ENCODE measurements around the gene DDAH1.

The DDAH1 gene

DNA sequence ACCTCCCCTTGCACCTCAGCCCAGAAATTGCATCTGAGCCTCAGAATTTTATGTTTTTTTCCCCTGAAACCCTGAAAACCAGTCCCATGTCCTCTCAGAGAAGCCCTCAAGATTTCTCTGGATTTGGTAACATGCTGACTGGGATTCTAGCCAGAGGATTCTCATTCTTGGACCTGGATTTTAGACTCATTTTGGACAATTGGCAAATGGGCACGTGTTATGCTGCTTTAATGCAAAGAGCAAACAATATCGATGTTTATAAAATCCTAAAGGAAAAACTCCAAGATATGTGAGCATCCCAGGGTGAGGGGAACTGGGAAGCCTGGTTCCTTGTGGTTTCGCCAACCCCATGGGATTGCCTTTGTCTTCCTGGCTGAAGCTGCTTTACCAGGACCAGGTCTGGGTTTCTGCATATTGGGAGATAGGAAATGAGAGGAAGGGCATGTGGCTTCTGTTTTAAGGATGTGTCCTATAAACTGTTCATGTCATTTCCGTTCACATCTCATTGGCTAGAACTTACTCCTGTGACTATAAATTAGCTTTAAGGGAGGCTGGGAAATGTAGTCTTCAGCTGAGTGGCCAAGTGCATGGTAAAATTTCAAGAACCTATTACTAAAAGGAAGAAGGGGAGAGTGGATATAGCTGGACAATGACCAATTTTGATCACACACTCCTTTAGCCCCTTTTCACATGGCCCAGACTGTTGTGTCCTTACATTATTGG lies 161.4 kb downstream of the DDAH1 start:
- DNase-seq (ENCODE audit: low read depth) = no peak

DNA sequence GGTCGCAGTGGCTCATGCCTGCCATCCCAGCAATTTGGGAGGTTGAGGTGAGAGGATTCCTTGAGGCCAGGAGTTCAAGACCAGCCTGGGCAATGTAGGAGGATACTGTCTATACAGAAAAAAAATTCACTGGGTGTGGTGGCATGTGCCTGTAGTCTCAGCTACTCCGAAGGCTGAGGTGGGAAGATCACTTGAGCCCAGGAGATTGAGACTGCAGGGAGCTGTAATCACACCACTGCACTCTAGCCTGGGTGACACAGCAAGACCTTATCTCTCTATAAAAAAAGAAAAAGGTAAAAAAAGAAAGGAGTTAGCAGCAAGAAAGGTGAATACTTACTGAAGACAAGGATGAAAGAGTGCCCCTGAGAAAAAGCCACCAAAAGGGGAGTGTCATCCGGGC lies 164.8 kb downstream of the DDAH1 start:
- no peak for DNase-seq (ENCODE audit: low read depth)

DNA sequence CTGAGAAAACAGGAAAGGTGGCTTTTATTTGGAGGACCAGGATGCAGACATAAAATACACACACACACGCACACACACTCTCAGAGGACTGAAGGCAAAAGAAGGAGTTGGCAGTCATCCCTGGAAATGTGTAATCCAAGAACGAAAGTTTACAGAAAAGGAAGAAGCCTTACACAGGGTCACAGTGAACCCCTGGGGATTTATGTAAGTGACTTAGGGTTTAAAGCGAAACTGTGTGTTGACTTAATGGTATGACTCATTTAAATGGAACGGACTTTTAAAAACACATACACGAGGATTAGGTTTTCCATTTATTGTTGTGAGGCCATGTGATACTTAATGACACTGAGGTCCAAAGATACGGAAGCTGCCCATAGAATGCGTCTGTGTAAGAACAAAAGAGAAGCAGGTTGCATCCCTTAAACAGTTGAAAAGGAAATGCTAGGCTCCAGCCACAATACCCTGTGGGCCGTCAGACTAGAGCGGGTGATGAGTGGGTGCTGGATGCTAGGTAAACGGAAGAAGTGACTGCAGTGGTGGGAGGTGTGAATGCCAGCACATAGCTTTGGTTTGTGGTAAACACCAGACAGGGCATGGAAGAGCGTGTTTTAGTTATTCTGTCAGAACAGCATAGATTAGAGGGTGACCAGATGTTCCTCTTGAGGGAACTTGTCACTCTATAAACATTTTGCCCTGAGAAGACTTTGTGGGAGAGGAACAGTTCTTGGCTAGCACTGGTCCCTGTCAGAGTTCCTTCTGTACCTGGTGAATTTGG lies 166.9 kb downstream of the DDAH1 start:
- no peak for DNase-seq (ENCODE audit: low read depth)

DNA sequence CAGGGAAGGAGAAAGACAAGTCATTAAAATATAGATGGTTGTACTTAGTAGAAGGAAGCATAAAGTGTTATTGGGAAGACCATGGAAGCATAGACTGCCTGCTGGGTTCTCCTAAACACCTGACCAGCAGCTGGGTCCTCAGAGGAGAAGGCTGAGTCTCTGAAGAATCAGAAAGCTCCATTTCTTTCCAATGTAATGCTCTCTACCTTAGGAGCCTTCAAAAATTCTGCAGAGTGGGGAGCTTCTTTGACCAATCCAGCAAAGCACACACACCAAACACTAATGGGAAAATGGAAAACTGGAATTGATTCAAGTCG lies 167.5 kb downstream of the DDAH1 start:
- no peak for DNase-seq (ENCODE audit: low read depth)

DNA sequence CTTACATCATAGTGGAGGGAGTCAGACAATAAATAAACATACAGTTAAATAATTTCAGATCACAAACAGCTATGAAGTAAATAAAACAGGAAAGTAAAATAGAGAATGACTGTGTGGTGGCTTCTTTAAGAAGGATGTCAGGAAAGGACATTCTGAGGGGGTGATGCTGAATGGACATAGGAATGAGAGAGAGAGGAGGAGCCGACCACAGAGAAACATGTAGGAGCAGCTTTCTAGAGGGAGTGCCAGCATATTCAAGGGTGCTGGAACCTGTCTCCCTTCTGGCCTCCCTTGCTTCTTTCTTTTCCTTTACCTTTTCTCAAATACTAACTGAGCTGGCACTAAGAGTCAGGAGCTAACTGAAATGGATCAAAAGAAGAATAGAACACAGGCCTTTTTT lies 168.0 kb downstream of the DDAH1 start:
- no peak for DNase-seq (ENCODE audit: low read depth)

DNA sequence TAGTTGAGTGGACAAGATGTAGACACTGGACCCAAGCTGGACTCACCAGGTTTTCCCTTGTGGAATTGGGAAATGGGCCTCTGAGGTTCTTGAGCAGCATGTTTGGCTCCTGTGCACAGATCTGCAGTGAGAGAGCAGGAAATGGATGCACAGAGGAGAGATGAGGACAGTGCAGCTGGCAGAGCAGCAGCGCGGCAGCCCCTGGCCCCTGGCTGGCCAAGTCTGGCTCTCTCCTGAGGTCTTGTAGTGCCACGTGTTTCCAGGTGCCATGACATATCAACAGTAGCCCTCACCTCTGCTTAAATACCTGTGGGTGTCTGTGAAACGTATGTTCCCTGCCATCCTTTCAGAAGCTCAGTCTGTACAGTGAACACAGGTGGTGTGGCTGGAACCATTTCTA lies 169.3 kb downstream of the DDAH1 start:
- DNase-seq (ENCODE audit: low read depth) = no peak

DNA sequence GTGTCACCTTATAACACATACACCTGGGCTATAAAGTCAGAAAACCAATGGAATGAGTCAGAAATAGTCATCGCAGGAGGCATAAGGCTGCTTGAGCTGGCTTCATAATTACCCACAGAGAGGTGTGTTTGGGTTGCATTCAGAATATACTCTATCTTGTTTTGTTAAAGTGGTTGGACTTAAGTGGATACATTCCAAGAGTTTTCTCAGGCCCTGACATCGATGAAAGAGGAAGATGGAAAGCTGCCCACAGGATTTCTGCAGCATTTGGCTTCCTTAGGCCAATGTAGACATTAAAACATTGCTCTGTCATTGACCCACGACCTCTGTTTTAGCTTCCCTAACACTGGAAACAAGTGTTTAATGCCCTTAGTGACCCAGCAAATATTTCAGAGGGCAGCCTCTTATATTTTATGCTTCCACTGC lies 169.9 kb downstream of the DDAH1 start:
- DNase-seq (ENCODE audit: low read depth) = no peak

DNA sequence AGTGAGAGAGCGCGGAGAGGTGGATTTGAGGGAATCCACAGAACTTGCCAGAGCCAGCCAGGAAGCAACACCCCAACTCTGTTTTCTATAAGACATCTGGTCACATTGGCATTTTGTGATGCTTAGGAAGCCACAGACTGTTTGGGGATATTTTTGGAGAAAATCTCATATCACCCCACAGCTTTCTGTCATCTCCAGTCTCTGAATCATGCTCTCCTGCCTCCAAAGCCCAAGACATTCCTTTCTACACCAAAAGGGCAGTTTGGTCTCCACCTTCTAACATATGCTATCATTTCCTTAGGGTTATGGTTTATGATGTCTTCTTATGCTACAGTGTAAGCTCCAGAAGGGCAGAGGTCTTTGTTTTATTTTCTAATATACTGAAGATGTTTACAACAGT lies 174.1 kb downstream of the DDAH1 start:
- DNase-seq (ENCODE audit: low read depth) = no peak

DNA sequence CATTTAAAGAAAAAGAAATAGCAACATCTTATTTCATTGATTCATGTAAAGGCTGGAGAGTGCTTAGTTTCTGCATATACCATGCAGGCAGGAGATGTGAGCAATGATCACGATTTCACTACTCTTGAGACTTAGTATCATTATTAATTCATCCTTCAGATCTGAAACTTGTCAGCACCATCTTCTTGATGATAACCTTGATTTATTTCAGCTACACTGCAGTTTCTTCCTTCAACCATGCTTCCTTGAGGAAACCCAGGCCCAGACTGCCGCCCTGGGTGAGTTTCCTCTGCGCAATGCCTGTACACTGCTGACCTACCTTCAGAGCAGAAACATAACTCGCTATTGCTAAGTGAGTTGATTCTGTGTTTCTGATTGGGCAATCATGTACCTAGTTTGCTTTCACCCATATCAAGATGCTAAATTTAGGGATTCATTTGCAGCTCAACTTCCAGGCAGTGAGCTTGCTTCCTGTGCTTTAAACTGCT lies 175.1 kb downstream of the DDAH1 start:
- no peak for DNase-seq (ENCODE audit: low read depth)

DNA sequence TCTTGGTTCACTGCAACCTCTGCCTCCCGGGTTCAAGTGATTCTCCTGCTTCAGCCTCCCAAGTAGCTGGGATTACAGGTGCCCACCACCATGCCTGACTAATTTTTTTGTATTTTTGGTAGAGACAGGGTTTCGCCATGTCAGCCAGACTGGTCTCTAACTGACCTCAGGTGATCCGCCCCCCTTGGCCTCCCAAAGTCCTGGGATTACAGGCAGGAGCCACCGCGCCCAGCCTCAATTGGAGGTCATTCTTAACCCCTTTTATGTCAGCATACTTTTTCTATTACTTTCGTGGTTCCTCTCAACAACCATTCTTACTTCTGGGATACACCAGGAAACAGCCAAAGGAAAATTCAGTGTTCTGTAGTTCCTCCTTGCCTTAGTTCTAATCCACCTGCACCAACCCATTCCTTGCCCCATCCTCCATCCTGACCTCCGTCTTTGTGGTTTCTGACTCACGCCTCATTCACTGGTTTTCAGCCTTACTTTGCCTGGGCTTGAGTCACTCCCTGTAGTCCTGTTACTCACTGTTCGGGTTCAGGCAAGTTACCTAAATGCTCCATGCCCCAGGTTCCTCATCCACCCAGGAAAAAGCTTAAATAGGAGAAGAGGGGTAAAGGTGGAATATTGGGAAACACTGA lies 175.6 kb downstream of the DDAH1 start:
- DNase-seq (ENCODE audit: low read depth) = no peak

DNA sequence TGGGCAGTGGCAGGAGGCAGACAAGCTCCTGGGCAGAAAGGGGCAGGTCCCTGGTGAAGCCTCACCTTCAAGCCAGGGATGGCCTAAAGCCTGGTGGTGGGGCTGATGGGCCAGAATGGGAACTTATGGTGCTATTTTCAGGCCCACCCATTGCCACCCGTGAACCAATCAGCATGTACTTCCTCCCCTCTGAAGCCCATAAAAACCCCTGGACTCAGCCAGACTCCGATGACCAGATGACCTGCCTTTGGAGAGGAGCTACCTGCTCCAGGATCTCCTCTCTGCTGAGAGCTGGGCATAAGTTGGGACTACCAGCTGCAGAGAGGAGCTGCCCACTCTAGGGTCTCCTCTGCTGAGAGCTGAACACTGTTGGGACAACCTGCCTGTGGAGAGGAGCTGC lies 180.8 kb downstream of the DDAH1 start:
- DNase-seq (ENCODE audit: low read depth) = no peak

DNA sequence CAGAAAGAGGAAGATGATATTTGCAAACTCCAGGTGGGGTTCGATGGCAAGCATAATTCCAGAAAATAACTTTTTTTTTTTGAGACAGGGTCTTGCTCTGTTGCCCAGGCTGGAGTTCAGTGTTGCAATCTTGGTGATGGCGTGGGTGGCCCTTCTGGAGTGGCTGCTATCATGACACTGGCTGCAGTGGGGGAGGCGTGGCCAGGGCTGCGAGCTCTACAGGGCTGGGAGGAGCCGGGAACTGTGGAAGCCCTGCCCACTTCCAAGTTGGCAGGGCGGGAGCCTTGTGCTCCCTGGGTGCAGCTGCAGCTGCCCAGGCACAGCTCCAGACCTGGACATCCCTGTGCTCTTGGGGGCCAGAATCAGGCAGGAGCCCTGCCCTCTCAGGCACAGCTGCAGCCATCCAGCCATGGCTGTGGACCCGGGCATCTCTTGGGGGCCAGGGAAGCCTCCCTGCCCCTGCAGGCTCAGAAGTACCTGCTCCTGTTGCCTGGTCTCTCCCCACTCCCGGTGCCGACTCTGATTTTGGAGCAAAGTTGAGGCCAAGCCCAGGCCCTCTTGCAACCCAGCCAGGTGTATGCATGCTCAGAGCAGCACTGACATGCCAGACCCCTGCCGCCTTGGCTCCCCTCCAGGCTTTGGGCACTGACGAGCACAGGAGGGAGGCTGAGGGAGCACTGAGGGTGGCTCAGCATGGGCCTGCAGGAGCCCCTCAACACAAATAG lies 181.3 kb downstream of the DDAH1 start:
- no peak for DNase-seq (ENCODE audit: low read depth)

DNA sequence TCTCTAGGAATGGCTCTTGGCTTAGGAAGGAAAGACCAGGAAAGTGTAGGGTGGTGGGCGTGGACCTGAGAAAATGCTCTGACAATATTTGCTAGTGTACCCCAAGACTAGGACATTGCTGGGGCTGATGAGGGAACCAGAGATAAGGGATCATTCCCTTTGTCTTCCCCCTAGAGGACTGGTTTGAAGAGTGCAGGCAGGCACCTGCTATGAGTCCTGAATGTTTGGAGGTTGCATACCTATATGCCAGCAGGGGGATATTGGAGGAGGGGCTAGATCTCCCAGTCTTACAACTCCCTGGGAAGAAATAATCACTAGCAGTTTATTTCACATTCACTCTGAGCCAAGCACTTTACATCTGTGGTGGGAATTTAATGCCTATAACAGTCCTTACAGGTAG lies 182.5 kb downstream of the DDAH1 start:
- DNase-seq (ENCODE audit: low read depth) = no peak

DNA sequence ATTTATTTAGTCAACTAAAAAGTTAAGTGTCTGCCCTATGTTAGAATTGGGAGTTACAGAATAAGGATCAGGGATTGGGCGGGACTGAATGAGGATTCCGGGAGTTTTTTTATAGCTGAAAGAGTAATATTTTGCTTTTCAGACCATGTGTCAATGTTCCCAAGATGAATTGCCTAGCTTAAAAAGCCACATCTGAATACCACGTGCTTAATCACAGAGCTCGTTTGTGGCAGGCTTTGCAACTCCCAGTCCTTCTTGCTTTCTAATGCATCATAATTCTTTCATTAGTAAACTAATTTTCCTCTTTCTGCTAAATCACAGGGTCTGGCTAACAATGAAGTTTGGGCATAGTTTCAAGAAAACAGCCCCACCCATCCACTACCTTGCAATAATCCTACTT lies 184.3 kb downstream of the DDAH1 start:
- no peak for DNase-seq (ENCODE audit: low read depth)

DNA sequence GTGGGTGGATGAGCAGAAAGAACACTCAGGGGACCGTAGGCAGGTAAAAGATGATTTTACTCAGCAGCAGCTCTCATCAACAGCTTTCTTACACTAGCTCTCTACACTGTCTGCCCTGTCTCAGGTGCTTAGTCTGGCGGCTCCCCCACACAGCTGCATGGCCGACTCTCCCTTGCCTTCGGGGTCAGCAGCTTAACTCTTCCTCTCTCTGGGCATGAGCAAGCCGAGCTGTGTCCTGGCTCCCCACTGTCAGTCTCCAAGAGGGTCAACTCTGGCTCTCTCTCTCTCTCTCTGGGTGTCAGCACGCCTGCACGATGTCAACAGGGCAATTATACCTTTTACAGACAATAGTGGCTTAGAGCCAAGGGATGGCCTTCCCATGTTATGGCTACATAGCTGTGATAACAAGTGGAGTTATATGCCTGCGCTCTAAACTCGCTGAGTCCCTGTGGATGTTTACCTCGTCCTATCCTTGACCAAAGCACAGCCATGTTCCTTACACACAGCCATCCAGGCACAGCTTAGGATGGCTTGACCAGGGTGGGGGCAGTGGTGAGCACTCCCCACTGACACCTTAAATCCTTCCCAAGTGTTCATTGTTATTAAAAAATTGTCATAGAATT lies 185.4 kb downstream of the DDAH1 start:
- DNase-seq (ENCODE audit: low read depth) = no peak

DNA sequence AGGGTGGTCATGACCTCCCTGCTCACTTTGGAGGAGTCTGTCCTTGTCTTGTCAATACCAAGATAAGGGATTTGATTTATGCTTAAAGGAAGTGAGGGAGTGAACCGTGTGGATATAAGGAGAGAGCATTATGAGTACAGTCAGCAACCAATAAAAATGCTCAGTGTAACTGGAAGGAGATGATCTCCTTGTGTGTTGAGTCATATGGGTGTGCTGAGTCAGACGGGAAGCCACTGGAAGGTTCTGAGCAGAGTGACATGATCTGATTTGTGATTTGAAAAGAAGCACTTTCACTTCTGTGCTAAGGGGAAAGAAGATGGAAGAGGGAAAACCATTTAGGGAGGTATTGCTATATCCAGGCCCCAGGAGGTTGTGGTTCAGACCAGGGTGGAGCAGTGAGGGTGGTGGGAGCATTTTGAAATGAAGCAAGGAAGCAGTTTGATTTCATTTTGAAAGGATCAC lies 186.1 kb downstream of the DDAH1 start:
- DNase-seq (ENCODE audit: low read depth) = no peak

DNA sequence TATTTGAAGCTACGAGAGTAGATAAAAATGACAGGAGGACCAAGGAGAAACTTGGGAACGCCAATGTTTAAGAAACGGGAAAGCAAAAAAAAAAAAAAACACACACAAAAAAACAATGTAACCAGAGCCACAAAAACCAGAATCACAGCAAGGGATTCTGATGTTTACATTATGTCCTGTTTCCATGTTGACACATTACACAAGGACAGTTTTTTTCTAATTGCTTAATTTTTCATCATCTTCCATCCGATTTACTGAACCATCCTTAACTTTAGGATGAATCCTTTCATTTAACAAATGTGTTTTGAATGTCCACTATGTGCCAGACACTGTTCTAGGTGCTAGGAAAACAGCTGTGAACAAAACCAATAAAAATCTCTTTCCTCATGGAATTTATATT lies 187.2 kb downstream of the DDAH1 start:
- no peak for DNase-seq (ENCODE audit: low read depth)

DNA sequence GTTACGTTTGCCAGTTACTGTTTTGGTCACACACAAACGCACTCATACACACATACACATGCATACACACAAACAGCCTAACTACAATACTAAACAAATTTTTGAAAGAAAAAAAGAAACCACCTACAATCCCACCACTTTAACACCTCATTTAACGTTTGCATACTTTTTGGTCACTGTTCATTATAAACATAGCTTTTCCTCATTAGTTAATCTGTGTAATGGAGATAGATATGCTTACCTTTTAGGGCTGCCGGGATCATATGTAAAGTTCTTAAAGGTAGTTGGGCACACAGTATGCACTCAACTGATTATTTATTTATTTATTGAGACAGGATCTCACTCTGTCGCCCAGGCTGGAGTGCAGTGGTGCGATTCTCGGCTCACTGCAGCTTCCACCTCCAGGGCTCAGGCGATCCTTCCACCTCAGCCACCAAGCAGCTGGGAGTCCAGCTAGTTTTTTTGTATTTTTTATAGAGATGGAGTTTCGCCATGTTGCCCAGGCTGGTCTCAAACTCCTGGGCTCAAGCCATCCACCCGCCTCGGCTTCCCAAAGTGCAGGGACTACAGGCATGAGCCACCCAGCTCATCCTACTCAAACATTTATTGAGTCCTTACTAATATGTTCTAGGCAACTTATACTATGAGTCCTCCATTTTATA lies 187.8 kb downstream of the DDAH1 start:
- DNase-seq (ENCODE audit: low read depth) = no peak

DNA sequence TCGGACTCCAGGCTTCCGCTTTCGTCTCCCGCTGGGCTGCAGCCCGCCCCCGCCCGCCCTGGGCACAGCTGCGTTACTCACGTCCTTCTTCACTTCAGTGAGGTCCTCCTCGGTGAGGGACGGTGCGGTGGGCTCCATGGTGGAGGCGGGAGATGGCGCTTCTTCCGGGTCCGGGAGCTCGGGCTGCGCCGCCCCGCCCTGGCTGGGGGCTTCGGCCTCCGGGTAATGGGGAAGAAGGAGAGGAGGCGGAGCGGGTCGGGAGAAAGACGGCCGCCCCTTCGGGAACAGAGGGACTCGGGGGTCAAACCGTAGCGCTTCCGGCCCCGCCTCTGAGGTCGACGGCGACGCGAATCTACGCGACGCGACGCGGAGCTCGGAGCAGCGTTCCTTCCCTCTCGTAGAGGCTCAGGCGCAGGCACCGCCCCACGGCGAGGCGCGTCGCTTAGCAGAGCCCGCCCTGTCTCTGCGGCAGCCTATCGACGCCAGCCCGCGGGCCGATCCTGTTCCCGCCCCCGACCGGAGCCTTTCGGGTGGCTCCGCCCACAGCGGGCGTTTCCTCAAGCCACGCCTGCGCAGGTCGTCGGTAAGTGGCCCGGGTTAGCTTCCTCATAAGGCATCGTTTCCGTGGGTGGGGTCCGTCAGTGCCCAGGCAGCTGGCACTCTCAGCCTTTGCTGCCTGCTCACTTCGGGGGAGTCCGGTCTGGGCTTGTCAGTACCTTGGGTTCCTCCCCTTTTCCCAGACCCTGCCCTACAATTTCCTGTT lies 188.6 kb downstream of the DDAH1 start, which contains the start of gene BCL10:
Gene BCL10, minus strand, starts transcription at position 418 of the 763 bp plus-strand sequence. Its CDS starts 280 bp downstream, at position 138.
- peak; percentile 93 for DNase-seq (ENCODE audit: low read depth)

DNA sequence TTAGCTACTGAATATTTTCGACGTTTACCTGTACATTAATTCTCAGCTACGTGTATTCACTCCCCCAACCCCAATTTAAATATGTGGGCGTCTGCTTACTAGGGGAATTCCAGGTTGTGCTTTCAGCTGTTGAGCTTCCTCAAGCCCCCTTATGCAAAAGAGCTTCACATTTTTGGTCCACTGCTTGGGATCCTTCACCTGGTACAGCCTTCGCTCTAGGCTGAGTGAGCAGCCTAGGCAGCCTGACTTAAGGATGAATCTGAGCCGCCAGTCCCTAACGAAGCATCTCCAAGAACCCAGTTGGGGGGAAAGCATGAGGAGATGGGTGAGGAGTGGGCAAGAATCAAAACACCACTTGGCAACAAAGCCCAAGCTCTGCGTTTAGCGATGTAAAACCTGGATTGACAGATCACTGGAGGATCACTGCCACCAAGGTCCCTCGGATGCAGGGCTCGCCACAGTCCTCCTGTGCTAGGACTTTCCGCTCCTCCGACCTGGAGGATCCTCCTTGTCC lies 189.2 kb downstream of the DDAH1 start:
- DNase-seq (ENCODE audit: low read depth) = no peak

Data from CMK (cell line).